BLaER1 (cell line): ENCODE data around the gene DPP6.

ENCODE experiments used
- H3K27ac ChIP-seq: shearing (Covaris generic); formaldehyde crosslinking; 2 replicates; pipeline ENCODE4 v1.8.1; 2022
- H3K27me3 ChIP-seq: shearing (Covaris generic); formaldehyde crosslinking; 2 replicates; pipeline ENCODE4 v1.8.1; 2022
- H3K36me3 ChIP-seq: shearing (Covaris generic); formaldehyde crosslinking; 2 replicates; pipeline ENCODE4 v1.8.1; 2022
- H3K4me1 ChIP-seq: shearing (Covaris generic); formaldehyde crosslinking; 2 replicates; pipeline ENCODE4 v1.8.1; 2022
- H3K4me2 ChIP-seq: shearing (Covaris generic); formaldehyde crosslinking; 2 replicates; pipeline ENCODE4 v1.8.1; 2022
- H3K4me3 ChIP-seq: shearing (Covaris generic); formaldehyde crosslinking; 2 replicates; pipeline ENCODE4 v1.8.1; 2022
- H3K9ac ChIP-seq: shearing (Covaris generic); formaldehyde crosslinking; 2 replicates; pipeline ENCODE4 v1.8.1; 2022
- H3K9me3 ChIP-seq: shearing (Covaris generic); formaldehyde crosslinking; 2 replicates; pipeline ENCODE4 v1.8.1; 2022
- H4K20me1 ChIP-seq: shearing (Covaris generic); formaldehyde crosslinking; 2 replicates; pipeline ENCODE4 v1.8.1; 2022
- Cebpa-rat ChIP-seq: shearing (Covaris generic); IDR thresholded peaks from 2 replicates; pipeline ENCODE4 v1.8.1; 2022

DPP6 gene

GRCh38 chr7:154738216-154738615, 686.0 kb downstream of the DPP6 start:
- no peak for TF ChIP-seq Cebpa-rat
- Histone ChIP-seq H3K9ac (no peak overlapping the region), H3K4me2 (no peak overlapping the region), H3K27ac (no peak overlapping the region), H3K4me1 (no peaks in the 10 kb centered on the region), H3K27me3 (no peaks in the 10 kb centered on the region), H3K9me3 (no peaks in the 10 kb centered on the region), H4K20me1 (no peaks in the 10 kb centered on the region), H3K36me3 (no peaks in the 10 kb centered on the region), H3K4me3 (no peak overlapping the region)

GRCh38 chr7:154741131-154741530, 688.9 kb downstream of the DPP6 start:
- Histone ChIP-seq H3K27me3 (no peaks in the 10 kb centered on the region), H3K4me3 (no peak overlapping the region), H3K27ac (no peak overlapping the region), H3K9me3 (no peaks in the 10 kb centered on the region), H3K4me2 (no peak overlapping the region), H3K36me3 (no peaks in the 10 kb centered on the region), H4K20me1 (no peaks in the 10 kb centered on the region), H3K9ac (no peak overlapping the region), H3K4me1 (no peaks in the 10 kb centered on the region)
- no peak for TF ChIP-seq Cebpa-rat

GRCh38 chr7:154743206-154743605, 691.0 kb downstream of the DPP6 start:
- H3K4me1 ChIP-seq = no peaks in the 10 kb centered on the region
- H3K4me2 ChIP-seq = no peak overlapping the region
- H3K36me3 ChIP-seq = no peaks in the 10 kb centered on the region
- no peak for TF ChIP-seq Cebpa-rat
- no peak overlapping the region for H3K4me3 ChIP-seq
- no peak overlapping the region for H3K27ac ChIP-seq
- no peaks in the 10 kb centered on the region for H3K27me3 ChIP-seq
- H4K20me1 ChIP-seq = no peaks in the 10 kb centered on the region
- H3K9ac ChIP-seq = no peak overlapping the region
- no peaks in the 10 kb centered on the region for H3K9me3 ChIP-seq

- no peak overlapping the region for H3K4me3 ChIP-seq
- no peaks in the 10 kb centered on the region for H3K27me3 ChIP-seq
- H4K20me1 ChIP-seq = no peaks in the 10 kb centered on the region
- H3K9me3 ChIP-seq = no peaks in the 10 kb centered on the region
- no peaks in the 10 kb centered on the region for H3K36me3 ChIP-seq
- H3K27ac ChIP-seq = no peak overlapping the region
- TF ChIP-seq Cebpa-rat = no peak
- H3K4me1 ChIP-seq = no peaks in the 10 kb centered on the region
- H3K9ac ChIP-seq = no peak overlapping the region
- no peak overlapping the region for H3K4me2 ChIP-seq
These were observed 692.2 kb downstream of the DPP6 start for GRCh38 chr7:154744256-154744860.

- no peaks in the 10 kb centered on the region for H3K9me3 ChIP-seq
- H3K4me1 ChIP-seq = no peaks in the 10 kb centered on the region
- H3K4me2 ChIP-seq = no peak overlapping the region
- no peaks in the 10 kb centered on the region for H4K20me1 ChIP-seq
- TF ChIP-seq Cebpa-rat = no peak
- H3K9ac ChIP-seq = no peak overlapping the region
- H3K4me3 ChIP-seq = no peak overlapping the region
- no peaks in the 10 kb centered on the region for H3K36me3 ChIP-seq
- H3K27ac ChIP-seq = no peak overlapping the region
- no peaks in the 10 kb centered on the region for H3K27me3 ChIP-seq
These were observed 692.7 kb downstream of the DPP6 start for GRCh38 chr7:154744861-154745258.

- no peaks in the 10 kb centered on the region for H3K9me3 ChIP-seq
- H3K27me3 ChIP-seq = no peaks in the 10 kb centered on the region
- H3K36me3 ChIP-seq = no peaks in the 10 kb centered on the region
- H3K4me2 ChIP-seq = no peak overlapping the region
- H4K20me1 ChIP-seq = no peaks in the 10 kb centered on the region
- H3K4me1 ChIP-seq = no peaks in the 10 kb centered on the region
- H3K27ac ChIP-seq = no peak overlapping the region
- H3K4me3 ChIP-seq = no peak overlapping the region
- H3K9ac ChIP-seq = no peak overlapping the region
- no peak for TF ChIP-seq Cebpa-rat
These were observed 694.6 kb downstream of the DPP6 start for GRCh38 chr7:154746571-154747360.

- Histone ChIP-seq H3K4me3 (no peak overlapping the region), H3K27me3 (no peaks in the 10 kb centered on the region), H3K4me1 (no peaks in the 10 kb centered on the region), H3K9me3 (no peaks in the 10 kb centered on the region), H4K20me1 (no peaks in the 10 kb centered on the region), H3K9ac (no peak overlapping the region), H3K27ac (no peak overlapping the region), H3K36me3 (no peaks in the 10 kb centered on the region), H3K4me2 (no peak overlapping the region)
- no peak for TF ChIP-seq Cebpa-rat
These were observed 696.0 kb downstream of the DPP6 start for GRCh38 chr7:154748089-154748786.

- Histone ChIP-seq H3K4me3 (no peak overlapping the region), H3K9ac (no peak overlapping the region), H3K36me3 (no peaks in the 10 kb centered on the region), H4K20me1 (no peaks in the 10 kb centered on the region), H3K4me2 (no peak overlapping the region), H3K9me3 (no peaks in the 10 kb centered on the region), H3K4me1 (no peaks in the 10 kb centered on the region), H3K27ac (no peak overlapping the region), H3K27me3 (no peaks in the 10 kb centered on the region)
- TF ChIP-seq Cebpa-rat = no peak
These were observed 698.2 kb downstream of the DPP6 start for GRCh38 chr7:154750353-154750801.

GRCh38 chr7:154753226-154753625, 701.0 kb downstream of the DPP6 start:
- Histone ChIP-seq H3K4me2 (no peak overlapping the region), H3K9me3 (no peaks in the 10 kb centered on the region), H3K36me3 (no peaks in the 10 kb centered on the region), H3K4me1 (no peaks in the 10 kb centered on the region), H3K4me3 (no peak overlapping the region), H4K20me1 (no peaks in the 10 kb centered on the region), H3K27me3 (no peaks in the 10 kb centered on the region), H3K9ac (no peak overlapping the region), H3K27ac (no peak overlapping the region)
- no peak for TF ChIP-seq Cebpa-rat

- Histone ChIP-seq H3K27ac (no peak overlapping the region), H4K20me1 (no peaks in the 10 kb centered on the region), H3K36me3 (no peaks in the 10 kb centered on the region), H3K4me2 (no peak overlapping the region), H3K9me3 (no peaks in the 10 kb centered on the region), H3K4me1 (no peaks in the 10 kb centered on the region), H3K4me3 (no peak overlapping the region), H3K9ac (no peak overlapping the region), H3K27me3 (no peaks in the 10 kb centered on the region)
- no peak for TF ChIP-seq Cebpa-rat
These were observed 705.6 kb downstream of the DPP6 start for GRCh38 chr7:154757756-154758155.
